Measurements from ENCODE around the gene STK24.

The STK24 gene

DNA sequence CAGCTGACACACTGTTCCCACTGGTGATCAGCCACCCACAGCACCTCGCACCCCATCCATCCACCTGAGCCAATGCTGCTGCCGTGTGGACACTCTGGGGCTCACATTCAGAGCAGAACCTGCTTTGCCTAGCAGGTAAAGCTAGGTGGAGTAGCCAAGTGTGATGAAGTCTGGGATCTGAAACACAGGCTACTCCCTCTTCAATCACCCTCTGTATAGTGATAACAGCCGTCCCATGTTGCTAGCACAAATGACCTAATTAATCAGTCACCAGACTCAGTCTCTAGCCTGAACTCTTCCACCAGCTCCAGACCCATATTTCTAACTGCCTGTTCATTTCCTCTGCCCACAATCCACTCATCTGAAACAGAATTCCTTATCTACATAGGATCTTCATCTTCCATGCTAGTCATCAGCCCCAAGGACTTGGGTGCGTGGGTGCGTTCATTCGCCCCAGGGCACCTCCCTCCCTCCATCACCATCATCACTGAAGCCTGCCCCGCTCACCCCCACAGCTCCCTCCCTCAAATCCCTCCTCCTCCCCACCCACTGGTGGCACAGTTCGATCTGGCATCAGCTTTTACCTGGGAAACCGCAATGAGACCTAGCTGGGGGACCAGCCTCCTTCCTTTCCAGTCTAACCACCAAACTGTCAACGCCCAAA lies 19.8 kb downstream of the STK24 start:
- DNase-seq: no peak

DNA sequence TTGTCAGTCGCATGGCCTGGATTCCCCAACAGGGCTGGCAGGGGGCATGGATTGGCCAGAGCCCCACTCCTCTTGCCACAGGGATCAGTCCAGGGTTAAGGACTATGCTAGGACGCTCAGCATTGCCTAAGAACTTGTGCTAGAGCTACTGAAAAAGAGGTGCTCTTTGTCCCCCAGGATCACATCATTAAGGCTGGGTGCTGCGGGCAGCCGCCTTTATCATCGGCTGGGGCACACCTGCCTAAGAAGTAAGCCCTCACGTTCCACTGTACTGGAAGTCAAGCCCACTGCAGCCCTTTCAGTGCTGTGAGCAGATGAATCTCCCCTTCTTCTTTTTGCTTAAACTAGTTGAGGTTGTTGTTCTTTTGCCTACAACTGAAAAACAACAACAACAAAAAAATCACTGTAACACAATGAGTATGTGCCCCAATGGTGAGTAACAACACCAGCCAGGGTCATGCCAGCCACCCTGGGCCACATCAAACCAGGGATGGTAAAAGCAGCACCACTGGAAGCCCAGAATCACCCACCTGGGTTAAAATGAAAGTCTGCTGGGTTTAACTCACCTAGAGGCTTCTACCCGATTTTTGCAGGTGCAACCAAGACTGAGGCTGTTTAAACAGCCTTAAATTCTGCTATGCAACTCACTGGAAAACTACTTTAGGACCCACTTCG lies 20.6 kb downstream of the STK24 start:
- DNase-seq: no peak

DNA sequence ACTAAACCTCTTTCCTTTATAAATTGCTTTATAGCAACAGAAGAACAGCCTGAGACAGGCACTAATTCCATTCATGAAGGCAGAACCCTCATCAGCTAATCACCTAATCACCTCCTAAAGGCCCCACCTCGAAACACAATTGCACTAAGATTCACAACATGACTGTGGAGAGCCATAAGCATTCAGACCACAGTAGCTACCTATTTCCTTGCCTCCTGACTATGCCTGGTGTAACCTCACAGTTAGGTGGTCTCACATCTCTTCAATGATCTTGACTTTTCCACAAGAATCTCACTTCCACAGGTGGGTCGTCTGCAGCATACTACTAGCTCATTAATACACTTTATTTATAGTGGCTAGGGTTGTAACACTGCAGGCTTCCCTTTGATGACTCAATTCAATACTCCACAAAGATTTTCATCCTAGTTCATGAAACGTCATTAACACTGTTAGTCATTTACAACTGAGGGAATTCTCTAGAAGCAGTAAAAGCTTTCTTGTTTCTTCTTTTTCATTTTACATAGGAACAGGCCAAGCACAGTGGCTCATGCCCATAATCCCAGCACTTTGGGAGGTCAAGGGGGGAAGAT lies 27.1 kb downstream of the STK24 start:
- no peak for DNase-seq

DNA sequence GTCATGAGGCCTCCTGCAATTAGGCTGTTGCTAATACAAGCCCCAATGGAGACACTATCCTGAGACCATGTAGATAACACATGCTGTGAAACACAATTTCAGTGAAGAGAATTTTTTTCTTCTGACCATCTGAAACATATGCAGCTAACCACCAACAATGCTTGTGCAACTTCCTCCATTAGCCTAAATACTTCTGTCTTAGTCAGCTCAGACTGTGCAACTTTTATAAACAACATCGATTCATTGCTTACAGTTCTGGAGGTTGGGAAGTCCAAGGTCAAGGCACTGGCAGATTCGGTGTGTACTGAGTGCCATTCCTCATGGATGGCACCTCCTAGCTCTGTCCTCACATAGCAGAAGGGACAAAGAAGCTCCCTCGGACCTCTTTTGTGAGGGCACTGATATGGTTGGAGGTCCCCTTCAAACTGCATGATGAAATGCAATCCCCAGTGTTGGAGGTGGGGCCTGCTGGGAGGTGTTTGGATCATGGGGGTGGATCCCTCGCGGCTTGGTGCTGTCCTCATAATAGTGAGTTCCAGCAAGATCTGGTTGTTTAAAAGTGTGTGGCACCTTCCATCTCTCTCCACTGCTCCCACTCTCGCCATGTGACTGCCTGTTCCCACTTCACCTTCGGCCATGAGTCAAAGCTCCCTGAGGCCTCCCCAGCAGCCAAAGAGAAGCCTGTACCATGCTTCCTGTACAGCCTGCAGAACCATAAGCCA lies 27.7 kb downstream of the STK24 start:
- no peak for DNase-seq

DNA sequence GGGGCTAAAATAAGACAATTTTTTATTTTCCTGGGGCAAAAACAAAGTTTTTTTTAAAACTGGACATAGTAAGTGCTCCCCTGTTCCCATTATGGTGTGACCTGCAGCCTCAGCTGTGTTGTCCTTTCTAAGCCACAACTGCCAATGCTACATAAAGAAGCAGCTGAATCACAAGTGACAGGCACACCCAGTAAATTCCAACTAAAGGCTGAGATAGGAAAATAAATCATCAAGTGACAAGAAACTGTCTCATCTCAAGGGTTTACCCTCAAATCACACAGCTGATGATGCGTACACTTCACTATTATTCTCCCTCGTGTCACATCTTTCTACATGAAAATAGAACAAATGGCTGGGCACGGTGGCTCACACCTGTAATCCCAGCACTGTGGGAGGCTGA lies 28.7 kb downstream of the STK24 start:
- DNase-seq: no peak

DNA sequence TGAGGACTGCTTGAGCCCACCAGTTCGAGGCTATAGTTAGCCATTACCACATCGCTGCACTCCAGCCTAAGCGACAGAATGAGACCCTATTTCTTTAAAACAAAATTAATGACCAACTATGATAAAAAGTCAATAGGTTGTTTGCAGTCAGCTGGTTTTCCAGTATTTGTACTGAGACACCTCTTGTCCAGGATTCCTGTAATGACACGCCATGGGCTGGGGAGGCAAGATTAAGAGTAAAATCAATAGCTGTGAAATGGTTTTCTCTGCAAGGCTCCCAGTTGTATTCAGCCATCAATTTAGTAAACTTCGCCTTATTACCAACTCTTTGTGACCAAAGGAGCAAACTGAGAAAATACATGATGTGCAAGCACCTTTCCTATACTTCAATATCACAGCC lies 29.5 kb downstream of the STK24 start:
- no peak for DNase-seq

DNA sequence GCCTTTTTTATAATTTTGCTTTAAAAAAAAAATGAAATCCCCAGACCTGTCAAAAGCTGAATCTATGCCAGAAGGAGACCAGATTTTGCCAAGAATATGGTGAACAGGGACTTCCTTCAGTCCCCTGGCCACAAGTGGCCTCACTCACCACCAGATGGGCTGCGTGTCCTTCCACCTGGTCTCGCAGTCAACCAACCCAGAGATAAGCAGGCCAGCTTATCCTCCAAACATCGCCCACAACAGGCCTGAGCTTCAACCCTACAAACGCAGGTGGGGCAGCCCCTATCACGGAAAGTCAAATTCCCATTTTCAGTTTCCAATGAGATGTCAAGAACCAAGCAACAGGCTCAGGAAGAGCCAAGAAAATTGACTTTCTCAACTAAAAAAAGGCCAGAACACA lies 30.5 kb downstream of the STK24 start:
- no peak for DNase-seq

DNA sequence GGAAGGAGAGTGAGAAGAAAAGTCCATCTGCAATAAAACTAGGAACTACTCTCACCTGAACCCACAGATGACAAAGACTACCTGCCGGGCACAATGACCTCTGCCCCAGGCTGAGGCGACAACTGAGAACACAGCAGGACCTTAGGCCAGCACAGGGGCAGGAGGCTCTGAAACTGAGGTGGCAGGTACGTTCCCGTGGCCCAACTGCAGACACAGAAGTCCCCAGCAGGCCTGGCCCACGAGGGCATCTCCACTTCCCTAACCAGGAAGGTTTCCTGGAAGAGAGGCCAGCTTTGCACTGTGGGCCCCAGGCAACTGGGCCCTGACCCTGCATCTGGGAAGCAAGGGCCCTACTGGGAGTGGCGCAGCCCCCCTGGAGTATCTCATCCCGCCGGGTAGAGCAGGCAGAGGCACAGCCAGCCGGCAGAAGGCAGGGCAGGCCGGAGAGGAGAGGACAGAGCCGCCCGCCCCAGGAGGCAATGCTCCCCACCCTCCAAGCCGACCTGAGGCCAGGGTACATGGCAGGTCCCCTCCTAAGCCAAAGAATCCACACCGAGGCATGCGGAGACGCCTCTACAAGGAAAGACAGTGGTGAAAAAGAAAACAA lies 32.7 kb downstream of the STK24 start:
- DNase-seq: no peak

DNA sequence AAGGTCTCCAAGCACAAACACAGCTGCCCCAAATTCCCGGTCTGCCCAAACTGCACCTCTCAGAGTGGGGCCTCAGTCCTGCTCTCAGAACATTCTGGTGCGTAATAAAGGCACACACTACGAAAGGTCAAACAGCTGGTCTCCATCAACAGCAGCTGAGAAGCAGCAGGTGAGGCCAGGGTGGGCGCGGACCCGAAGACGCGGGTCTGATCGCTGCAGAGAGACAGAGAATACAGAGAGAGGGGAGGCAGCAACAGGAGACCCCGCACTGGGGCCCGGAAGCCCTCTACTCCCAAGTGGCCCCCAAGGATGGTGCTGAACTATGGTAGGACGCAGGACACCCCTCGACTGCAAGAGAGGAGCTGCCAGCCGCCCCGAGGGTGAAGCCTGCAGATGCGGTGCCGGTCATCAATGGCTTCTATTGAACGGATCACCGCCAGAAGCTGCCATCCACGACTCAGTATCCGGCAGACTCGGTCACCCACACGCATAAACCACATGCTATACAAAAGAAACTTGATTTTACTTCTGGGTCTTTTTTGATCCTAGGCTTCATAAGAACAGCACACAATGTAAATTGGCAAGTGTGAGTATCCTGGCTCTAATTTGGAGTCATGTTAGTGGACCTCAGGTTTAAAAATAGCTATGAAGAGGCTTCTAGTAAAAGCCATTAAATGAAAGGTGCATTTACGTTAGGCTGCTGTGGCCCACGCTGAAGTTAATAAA lies 33.4 kb downstream of the STK24 start:
- DNase-seq: peak in 2 of 56 donors; percentile 8 to 21

DNA sequence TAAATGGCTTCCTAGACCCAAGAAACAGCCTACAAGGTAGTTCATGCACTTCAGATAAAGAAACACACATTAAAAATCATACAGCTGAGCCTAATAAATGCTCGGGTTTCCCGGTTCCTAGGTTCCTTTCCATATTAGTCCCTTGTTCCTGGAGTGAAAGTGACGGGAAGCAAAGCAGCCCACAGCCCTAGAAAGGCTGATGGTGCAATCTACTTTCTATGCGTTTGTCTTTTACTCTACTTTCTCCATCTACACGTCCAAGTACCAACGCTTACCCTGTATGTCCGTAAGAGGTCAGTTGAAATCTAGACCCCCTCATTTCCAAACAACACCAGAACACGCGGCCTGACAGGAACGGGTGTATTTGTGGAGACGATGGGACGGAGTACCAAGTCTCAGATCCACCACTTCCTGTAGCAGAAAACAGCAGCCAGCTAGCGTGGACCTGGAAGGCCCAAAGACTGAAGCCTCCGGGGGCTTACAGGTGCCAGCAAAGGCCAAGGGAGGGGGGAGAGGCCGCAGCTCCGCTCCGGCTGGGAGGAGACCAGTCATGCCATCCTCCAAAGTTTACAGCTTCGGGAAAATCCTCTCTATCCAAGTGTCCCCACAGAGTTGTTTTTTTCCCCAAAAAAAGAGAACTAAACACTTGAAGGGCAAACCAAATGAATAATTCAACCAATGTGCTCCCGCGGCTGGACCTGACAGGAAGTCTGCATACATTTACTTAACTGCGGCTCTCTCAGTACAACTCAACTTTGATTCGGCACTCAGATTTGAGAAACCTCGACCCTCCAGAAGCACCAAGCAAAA lies 34.1 kb downstream of the STK24 start:
- peak in 6 of 56 donors; percentile 12 to 32 (median 26) for DNase-seq

DNA sequence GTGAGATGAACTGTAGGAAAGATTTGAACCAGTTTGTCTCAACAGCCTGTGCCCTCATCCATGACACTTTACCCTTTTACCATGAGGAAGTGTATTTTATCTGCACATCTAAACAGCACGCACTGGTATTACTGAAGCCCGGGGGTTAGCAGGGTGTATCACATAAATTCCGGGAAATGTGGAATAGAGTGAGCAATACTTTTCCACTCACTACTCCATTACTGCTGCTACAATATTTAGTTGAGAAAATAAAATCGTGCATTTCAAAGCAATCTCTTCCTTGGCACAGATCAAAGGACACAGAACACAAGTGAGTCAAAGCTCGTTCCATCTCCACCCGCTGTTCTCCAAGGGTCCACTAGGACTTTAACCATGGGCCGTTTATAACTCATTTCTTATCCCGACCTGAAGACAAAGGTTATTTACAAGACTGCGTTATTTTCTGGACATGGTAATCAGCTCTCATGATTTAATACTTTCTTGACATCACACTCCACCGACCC lies 35.2 kb downstream of the STK24 start:
- DNase-seq: no peak

DNA sequence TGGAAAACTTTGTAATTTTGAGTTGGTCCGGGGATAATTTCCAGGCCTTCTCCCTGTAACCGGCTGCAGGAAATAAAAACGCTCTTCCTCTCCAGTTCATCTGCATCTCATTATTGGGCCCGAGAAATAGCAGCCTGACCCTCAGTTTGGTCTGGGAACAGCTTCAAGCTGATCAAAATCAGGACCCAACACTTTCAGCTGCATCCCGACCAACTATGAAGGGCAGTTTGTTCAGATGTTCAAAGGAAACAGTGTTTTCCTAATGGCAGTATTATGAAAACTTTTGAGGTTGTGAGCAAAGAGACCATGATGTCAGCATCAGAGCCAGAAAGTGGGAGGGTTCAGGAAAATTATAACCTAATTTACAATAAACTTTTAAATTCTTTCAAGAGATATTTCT lies 35.7 kb downstream of the STK24 start:
- peak in 3 of 56 donors; percentile 9 to 22 (median 16) for DNase-seq

DNA sequence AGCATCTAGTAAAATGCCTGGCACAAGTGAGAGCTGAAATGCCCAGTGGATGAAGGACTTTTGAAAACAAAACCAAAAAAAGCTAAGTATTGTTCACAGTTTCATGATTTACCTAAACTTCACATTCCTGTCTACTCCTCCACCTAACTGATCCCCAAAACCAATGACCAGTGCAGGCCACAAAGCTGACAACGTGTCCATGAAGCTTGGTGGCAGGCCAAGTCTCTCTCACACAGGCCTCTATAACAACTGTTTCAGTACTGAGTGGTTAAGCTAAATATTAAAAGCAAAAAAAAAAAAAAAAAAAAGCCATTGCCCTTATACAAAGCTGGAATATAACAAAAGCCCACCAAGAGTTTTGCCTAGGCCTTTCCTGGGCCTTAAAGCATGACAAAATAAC lies 36.4 kb downstream of the STK24 start:
- DNase-seq: no peak

DNA sequence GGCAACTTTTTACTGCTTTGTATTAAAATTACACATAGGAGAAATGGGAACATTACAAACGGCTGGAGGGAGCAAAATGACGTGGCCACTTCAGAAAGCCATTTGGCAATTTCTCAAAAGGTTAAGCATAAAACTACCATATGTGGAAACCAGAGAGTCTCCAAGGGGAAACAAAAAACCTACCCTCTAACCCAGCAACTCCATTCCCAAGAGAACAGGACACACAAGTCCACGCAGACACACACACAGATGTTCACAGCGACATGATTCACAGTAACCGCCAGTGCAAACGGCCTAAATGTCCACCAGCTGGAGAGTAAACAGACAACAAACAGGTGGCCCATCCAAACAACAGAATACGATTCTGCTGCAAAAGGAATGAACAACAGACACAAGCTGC lies 37.2 kb downstream of the STK24 start:
- no peak for DNase-seq

DNA sequence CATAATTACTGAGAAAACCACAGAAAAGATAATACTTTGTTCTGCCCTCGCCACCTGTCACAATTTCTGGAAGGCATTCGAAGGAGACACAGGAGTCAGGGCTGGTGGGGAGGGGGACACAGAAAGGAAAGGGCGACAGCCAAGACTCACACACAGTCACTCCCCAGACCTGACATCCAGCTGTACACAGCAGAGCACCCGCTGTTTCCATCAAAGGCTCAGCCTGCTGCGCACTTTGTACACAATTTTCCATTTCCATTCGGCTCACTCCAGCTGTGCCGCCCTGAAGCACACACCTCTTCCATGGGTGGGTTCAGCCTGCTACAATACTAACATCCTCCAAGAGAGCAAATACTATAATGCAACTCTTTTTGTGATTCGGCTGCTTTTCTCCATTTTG lies 38.0 kb downstream of the STK24 start:
- DNase-seq: no peak

DNA sequence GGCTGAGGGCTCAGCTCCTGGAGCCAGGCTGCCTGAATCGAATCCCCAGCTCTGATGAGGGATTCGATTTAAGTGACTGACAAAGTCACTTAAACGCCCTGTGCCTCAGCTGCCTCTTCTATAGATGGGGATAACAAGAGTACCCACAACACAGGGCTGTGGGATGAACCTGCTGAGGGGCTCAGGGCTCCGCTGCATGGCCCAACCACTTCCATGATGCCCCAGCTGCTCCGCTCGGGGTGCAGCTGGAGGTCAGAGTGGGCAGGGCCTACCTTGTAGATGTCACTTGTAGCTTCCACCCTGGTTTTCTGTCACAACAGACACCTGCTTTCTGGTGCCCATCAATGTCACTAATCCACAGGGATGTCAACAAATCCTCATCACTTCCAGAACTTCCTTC lies 39.2 kb downstream of the STK24 start:
- no peak for DNase-seq

DNA sequence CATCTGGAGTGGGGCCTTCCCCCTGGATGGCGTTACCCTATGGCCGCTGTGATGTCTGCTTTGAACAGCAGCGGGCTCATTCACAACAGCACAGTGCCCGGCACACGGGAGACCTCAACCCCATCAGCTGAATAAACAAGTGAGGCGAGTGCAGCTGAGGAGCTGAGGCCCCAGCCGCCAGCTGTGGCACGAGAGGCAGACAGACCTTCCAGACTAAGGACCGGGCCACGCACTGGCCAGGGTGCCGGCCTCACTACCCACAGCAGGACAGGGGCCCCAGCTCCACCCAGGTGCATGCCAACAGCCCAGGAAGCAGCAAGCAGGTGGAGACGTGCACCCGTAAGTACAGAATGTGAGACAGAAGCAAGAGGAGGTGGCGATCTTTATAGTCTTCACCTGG lies 39.6 kb downstream of the STK24 start:
- no peak for DNase-seq

DNA sequence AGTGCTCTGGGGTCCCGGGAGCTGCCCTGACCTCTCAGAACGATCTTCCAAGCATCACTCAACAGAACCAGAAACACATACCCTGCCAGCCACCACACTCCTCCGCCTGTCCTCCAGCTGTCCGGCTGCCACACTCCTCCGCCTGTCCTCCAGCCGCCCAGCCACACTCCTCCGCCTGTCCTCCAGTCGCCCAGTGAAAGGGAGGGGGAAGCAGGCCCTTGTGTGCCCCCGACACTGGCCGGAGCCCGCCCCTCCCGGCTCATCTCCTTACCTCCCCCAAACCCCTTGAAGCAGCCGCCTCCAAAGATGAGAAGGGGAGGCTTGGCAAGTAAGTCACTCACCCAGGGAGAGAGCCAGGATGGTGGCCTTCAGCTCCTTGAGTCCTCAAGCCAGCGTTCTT lies 40.2 kb downstream of the STK24 start:
- DNase-seq: no peak

DNA sequence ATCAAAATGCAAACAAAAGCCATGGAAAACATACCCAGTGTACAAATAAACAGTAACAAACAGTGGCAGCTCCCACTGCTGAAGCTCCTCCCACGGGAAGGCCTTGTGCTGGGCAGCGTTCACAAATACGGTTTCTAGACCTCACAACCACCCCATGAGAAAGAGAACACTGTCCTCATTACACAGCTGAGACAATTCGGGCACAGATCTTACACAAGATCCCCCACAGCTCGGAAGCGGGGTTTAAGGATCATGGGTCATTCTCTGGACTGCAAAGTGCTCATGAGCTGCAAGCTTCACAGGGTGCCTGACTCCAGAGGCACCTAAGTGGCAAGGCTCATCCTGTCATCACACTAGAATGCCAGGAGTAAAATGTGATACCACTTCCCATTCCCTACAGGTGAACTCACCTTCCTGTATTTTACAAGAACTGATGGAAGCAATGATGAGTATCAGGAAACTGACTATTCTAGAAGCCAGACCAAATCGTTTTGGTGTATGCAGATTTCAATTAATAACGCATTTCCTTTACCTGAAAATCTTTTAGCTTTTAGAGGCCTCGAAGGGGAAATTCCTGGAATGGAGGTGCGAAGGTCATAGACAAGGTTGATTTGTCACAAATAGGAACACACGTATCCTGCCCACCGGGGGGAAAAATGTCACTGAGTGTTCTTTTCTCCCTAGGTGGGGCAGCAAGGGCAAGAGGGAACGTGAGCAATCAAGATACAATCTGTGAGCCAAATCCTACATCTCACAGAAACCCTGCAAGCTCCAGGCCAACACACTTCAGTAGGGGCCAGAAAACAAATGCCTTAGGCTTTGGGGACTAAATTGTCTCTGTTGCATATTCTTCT lies 41.2 kb downstream of the STK24 start:
- peak in 6 of 56 donors; percentile 5 to 20 (median 14) for DNase-seq
